HL-60/S4 (cell line): ENCODE results near the gene COA8.

Experiments used
- in situ Hi-C: fragments of 300-500 bp; cut with MboI; formaldehyde crosslinking; loops from 2 replicates; pipeline ENCODE4 v1.14.3; 2022; ENCODE audit warnings: low sequenced_read_pairs

The COA8 gene

GRCh38 chr14:103546652-103547454 is 15.9 kb upstream of the COA8 start:
- in situ Hi-C loops = loop anchor here (5.0 to 25.0 kb wide), 2 partner anchors 45 to 460 kb away; partner anchors contain the start of genes EXOC3L4 and LBHD2

GRCh38 chr14:103547455-103547940 is 15.3 kb upstream of the COA8 start:
- in situ Hi-C loops = loop anchor here (5.0 to 25.0 kb wide), 2 partner anchors 45 to 460 kb away; partner anchors contain the start of genes EXOC3L4 and LBHD2

- in situ Hi-C loops = loop anchor here (5.0 to 25.0 kb wide), 2 partner anchors 46 to 461 kb away; partner anchors contain the start of genes EXOC3L4 and LBHD2
These were observed 14.8 kb upstream of the COA8 start for GRCh38 chr14:103547941-103548462.

GRCh38 chr14:103548463-103549351 is 14.1 kb upstream of the COA8 start:
- in situ Hi-C loops = loop anchor here (5.0 to 25.0 kb wide), 2 partner anchors 46 to 461 kb away; partner anchors contain the start of genes EXOC3L4 and LBHD2

GRCh38 chr14:103549361-103550311 is 13.1 kb upstream of the COA8 start:
- in situ Hi-C loops = loop anchor here (5.0 to 25.0 kb wide), 2 partner anchors 47 to 462 kb away; partner anchors contain the start of genes EXOC3L4 and LBHD2

GRCh38 chr14:103550451-103551337 is 12.1 kb upstream of the COA8 start:
- in situ Hi-C loops = no loop called here

GRCh38 chr14:103551338-103551762 is 11.4 kb upstream of the COA8 start:
- in situ Hi-C loops = no loop called here

GRCh38 chr14:103552011-103552845 is 10.5 kb upstream of the COA8 start:
- in situ Hi-C loops = no loop called here

GRCh38 chr14:103552846-103553210 is 9.9 kb upstream of the COA8 start:
- in situ Hi-C loops = no loop called here

- in situ Hi-C loops = no loop called here
These were observed 7.0 kb upstream of the COA8 start for GRCh38 chr14:103555559-103556337.

GRCh38 chr14:103556946-103557758 is 5.6 kb upstream of the COA8 start:
- in situ Hi-C loops = no loop called here

GRCh38 chr14:103558071-103558882 is 4.5 kb upstream of the COA8 start:
- in situ Hi-C loops = no loop called here

GRCh38 chr14:103559766-103560165 is 3.0 kb upstream of the COA8 start:
- in situ Hi-C loops = no loop called here

GRCh38 chr14:103560691-103561090 is 2.1 kb upstream of the COA8 start:
- in situ Hi-C loops = no loop called here

- in situ Hi-C loops = no loop called here
These were observed 1.2 kb upstream of the COA8 start for GRCh38 chr14:103561381-103562178.
